NCI-H2107 (cell line): ENCODE data around the gene IL36RN.

Experiments used
- DNase-seq: peaks from one replicate; lab custom pipeline; 2025; lab: John Stamatoyannopoulos, UW

The IL36RN gene

GRCh38 chr2:113102133-113102532 is 43.1 kb downstream of the IL36RN start:
- DNase-seq, result no peak

- DNase-seq, result no peak
Measured at GRCh38 chr2:113103277-113103676, 44.3 kb downstream of the IL36RN start.

- no peak for DNase-seq
Measured at GRCh38 chr2:113104054-113104611, 45.1 kb downstream of the IL36RN start.

- no peak for DNase-seq
Measured at GRCh38 chr2:113105047-113105785, 46.2 kb downstream of the IL36RN start.

GRCh38 chr2:113111121-113111520 is 52.1 kb downstream of the IL36RN start:
- no peak for DNase-seq

GRCh38 chr2:113111823-113112287 is 52.9 kb downstream of the IL36RN start:
- no peak for DNase-seq

- no peak for DNase-seq
Measured at GRCh38 chr2:113112441-113112840, 53.4 kb downstream of the IL36RN start.

GRCh38 chr2:113112871-113113270 is 53.9 kb downstream of the IL36RN start:
- DNase-seq, result no peak

GRCh38 chr2:113113807-113114206 is 54.8 kb downstream of the IL36RN start:
- DNase-seq, result no peak
